Osteocyte (in vitro differentiated cells): ENCODE results near the gene CELF5. TPM values are rescaled to one million over a fixed set of nuclear protein-coding genes. Genes with fewer than 3 reads are reported as not detected.

Experiments
- DNase-seq: peaks from one replicate; pipeline ENCODE4 v3.0.0; 2021; ENCODE audit warnings: mixed read lengths; ENCODE audit not compliant: unreplicated experiment; ENCODE audit errors: extremely low spot score
- H3K27ac Mint-ChIP-seq: one replicate; pipeline ENCODE4 v1.8.0; 2021; ENCODE audit warnings: mild to moderate bottlenecking, mixed read lengths; ENCODE audit not compliant: unreplicated experiment
- H3K27me3 Mint-ChIP-seq: one replicate; pipeline ENCODE4 v1.8.0; 2021; ENCODE audit warnings: mixed read lengths; ENCODE audit not compliant: unreplicated experiment
- H3K36me3 Mint-ChIP-seq: one replicate; pipeline ENCODE4 v1.8.0; 2021; ENCODE audit warnings: mixed read lengths; ENCODE audit not compliant: unreplicated experiment
- H3K4me1 Mint-ChIP-seq: one replicate; pipeline ENCODE4 v1.8.0; 2021; ENCODE audit warnings: mixed read lengths; ENCODE audit not compliant: unreplicated experiment
- H3K4me3 Mint-ChIP-seq: one replicate; pipeline ENCODE4 v1.8.0; 2021; ENCODE audit warnings: mild to moderate bottlenecking, moderate library complexity, mixed read lengths; ENCODE audit not compliant: unreplicated experiment
- H3K9me3 Mint-ChIP-seq: one replicate; pipeline ENCODE4 v1.8.0; 2021; ENCODE audit warnings: mixed read lengths; ENCODE audit not compliant: unreplicated experiment
- total RNA-seq: library from RNA; stranded (reverse); gene quantifications from 2 replicates; pipeline ENCODE4 v1.2.1, GENCODE V29; 2021
- TF ChIP-seq, protein P1 (sequence below): fragments of 200-600 bp; sonication (generic); IDR thresholded peaks from 2 replicates; pipeline ENCODE4 v1.5.0; 2021; ENCODE audit warnings: antibody characterized with exemption, mild to moderate bottlenecking, moderate library complexity

CELF5 gene
- total RNA-seq, 1 donor from 2014 or later, result 0.16 TPM

DNA sequence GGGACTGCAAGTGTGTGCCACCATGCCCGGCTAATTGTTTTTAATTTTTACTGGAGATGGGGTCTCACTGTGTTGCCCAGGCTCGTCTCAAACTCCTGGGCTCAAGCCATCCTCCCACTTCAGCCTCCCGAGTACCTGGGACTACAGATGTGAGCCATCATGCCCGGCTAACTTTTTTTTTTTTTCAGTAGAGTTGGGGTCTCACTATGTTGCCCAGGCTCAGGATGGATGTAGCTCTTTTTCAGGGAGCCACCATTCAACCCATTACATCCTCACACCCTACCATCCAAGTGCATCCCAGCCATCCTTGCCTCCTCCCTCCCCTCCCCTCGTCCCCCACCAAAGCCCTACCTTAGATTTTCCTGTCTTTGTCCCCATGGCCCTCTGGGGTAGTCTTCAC lies 14.9 kb downstream of the CELF5 start:
- no peaks in the 10 kb centered on the region for H3K36me3 Mint-ChIP-seq
- TF ChIP-seq, protein P1, sequence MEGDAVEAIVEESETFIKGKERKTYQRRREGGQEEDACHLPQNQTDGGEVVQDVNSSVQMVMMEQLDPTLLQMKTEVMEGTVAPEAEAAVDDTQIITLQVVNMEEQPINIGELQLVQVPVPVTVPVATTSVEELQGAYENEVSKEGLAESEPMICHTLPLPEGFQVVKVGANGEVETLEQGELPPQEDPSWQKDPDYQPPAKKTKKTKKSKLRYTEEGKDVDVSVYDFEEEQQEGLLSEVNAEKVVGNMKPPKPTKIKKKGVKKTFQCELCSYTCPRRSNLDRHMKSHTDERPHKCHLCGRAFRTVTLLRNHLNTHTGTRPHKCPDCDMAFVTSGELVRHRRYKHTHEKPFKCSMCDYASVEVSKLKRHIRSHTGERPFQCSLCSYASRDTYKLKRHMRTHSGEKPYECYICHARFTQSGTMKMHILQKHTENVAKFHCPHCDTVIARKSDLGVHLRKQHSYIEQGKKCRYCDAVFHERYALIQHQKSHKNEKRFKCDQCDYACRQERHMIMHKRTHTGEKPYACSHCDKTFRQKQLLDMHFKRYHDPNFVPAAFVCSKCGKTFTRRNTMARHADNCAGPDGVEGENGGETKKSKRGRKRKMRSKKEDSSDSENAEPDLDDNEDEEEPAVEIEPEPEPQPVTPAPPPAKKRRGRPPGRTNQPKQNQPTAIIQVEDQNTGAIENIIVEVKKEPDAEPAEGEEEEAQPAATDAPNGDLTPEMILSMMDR, result no peak
- no peak overlapping the region for H3K4me3 Mint-ChIP-seq
- no peaks in the 10 kb centered on the region for H3K27me3 Mint-ChIP-seq
- no peaks in the 10 kb centered on the region for H3K4me1 Mint-ChIP-seq
- no peaks in the 10 kb centered on the region for H3K9me3 Mint-ChIP-seq
- no peak overlapping the region for H3K27ac Mint-ChIP-seq
- no peak for DNase-seq

DNA sequence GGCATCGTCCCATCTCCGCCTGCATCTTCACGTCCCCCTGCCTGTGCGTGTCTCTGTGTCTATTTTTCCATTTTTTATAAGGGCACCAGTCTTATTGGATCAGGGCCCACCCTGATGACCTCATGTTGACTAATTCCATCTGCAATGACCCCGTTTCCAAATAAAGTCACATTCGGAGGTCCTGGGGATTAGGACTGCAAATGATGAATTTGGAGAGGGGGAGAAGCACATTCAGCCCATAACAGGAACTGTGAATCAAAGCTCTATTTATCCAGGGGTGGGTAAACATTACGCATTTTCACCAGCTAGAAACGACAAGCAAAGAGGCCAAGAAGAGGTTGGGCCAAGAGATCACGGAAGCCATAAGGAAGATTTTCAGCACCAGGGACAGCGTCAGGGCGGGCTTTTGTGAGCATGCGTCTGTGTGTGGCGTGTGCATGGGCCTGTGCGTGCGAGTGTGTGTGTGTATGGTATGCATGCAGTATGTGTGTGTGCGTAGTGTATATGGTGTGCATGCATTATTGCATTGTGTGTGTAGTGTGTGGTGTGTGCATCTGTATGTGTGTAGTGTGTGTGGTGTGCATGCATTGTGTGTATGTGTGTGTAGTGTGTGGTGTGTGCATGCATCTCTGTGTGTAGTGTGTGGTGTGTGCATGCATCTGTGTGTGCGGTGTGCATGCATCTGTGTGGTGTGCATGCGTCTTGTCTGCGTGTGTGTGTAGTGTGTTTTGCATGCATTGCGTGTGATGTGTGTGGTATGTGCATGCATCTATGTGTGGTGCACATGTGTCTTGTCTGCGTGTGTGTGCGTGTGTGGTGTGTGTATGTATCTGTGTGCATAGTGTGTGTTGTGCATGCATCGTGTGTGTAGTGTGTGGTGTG lies 19.6 kb downstream of the CELF5 start:
- H3K36me3 Mint-ChIP-seq, result no peaks in the 10 kb centered on the region
- H3K4me3 Mint-ChIP-seq, result no peak overlapping the region
- TF ChIP-seq, protein P1, result no peak
- no peaks in the 10 kb centered on the region for H3K4me1 Mint-ChIP-seq
- no peak for DNase-seq
- peaks cover 2% of the 10 kb centered on the region for H3K27me3 Mint-ChIP-seq
- H3K9me3 Mint-ChIP-seq, result no peaks in the 10 kb centered on the region
- H3K27ac Mint-ChIP-seq, result no peak overlapping the region

DNA sequence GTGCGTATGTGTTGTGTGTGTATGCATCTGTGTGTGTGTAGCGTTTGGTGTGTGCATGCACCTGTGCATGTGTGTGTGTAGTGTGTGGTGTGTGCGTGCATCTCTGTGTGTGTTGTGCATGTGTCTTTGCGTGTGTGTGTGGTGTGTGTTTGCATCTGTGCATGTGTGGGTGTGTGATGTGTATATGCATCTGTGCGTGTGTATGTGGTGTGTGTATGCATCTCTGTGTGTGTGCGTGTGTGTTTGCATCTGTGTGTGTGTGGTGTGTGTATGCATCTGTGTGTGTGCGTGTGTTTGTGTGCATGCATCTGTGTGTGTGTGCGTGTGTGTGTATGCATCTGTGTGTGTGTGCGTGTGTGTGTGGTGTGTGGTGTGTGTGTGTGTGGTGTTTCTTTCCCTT lies 20.6 kb downstream of the CELF5 start:
- TF ChIP-seq, protein P1, result no peak
- Mint-ChIP-seq H3K27ac (no peak overlapping the region), H3K9me3 (no peaks in the 10 kb centered on the region)

DNA sequence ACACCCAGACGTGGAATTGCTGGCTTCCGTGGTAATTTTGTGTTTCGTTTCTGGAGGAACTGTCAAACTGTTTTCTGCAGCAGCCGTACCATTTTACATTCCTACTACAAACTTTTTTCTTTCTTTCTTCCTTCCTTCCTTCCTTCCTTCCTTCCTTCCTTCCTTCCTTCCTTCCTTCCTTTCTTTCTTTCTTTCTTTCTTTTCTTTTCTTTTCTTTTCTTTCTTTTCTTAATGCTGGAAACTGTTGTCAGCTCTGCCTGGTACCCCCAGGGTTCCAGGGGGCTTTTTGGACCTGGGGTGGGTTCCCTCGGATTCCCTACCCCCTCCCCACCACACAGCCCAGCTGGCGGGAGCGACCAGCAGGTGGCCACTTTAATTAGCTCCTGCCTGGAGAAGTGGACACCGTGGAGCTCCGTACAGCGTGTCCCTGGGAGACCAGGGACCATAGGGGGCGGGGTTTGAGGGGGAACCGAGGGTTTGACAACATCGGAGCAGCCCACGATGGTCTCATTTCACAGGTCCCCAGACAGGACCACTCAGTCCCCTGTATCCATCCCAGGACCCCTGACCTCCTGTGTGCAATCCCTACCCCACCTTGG lies 24.4 kb downstream of the CELF5 start:
- TF ChIP-seq, protein P1, result no peak
- DNase-seq, result no peak
- Mint-ChIP-seq H3K27ac (no peak overlapping the region), H3K27me3 (peaks cover 2% of the 10 kb centered on the region), H3K4me1 (no peaks in the 10 kb centered on the region), H3K36me3 (no peaks in the 10 kb centered on the region), H3K4me3 (no peak overlapping the region), H3K9me3 (peaks cover 4% of the 10 kb centered on the region)

More for the DNA sequence above, 20.6 kb downstream of the CELF5 start:
- no peaks in the 10 kb centered on the region for H3K4me1 Mint-ChIP-seq
- H3K27me3 Mint-ChIP-seq, result peaks cover 2% of the 10 kb centered on the region
- DNase-seq, result no peak
- no peaks in the 10 kb centered on the region for H3K36me3 Mint-ChIP-seq
- H3K4me3 Mint-ChIP-seq, result no peak overlapping the region

DNA sequence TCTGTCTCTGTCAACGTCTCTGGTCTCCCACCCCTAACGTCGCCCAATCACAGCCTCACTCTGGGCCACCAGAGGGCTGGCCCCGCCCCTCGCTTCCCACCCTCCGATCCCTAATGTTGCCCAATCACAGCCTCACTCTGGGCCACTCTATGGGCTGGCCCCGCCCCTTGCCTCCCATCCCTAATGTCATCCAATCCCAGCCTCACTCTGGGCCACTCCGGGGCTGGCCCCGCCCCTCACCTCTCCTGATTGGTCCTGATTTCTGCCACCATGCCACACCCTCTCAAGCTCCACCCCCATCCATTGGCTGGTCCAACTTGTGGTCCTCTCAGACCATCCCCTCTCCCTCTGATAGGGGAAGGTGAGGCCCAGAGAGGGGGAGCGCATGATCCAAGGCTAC lies 24.9 kb downstream of the CELF5 start:
- H3K27me3 Mint-ChIP-seq, result peaks cover 2% of the 10 kb centered on the region
- H3K27ac Mint-ChIP-seq, result no peak overlapping the region
- TF ChIP-seq, protein P1, result no peak
- H3K9me3 Mint-ChIP-seq, result peaks cover 4% of the 10 kb centered on the region
- H3K4me1 Mint-ChIP-seq, result no peaks in the 10 kb centered on the region
- no peak overlapping the region for H3K4me3 Mint-ChIP-seq
- no peak for DNase-seq
- H3K36me3 Mint-ChIP-seq, result no peaks in the 10 kb centered on the region
